Measurements from ENCODE around the gene KBTBD12.

Gene KBTBD12

DNA sequence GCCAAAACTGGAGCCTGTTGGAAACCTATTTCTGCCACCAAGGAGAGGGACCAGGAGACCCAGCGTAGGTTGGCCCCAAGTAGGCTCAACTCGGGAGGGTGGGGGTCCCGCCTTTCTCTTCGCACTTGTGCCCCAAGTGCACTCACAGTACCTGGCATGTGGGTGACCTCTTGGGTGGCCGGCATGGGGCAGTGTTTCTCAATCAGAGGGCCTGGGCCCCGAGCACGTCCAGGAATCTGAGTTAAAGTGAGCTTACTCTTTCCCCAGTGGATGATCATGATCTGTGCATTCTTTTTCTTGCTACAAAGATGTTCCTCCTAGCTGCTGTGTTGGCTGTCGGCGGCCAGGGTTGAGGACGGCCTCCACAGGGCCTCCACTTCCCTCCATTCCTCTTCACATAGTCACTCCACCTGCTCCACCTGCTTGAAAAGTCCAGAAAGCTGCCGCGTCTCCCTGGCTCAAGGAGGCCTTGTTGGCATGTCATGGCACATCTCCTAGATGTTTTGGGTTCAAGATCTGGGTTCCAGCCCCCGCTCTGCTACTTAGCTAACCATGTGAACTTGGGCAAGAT is 70.7 kb downstream of the KBTBD12 start:
- TF ChIP-seq, protein P1, sequence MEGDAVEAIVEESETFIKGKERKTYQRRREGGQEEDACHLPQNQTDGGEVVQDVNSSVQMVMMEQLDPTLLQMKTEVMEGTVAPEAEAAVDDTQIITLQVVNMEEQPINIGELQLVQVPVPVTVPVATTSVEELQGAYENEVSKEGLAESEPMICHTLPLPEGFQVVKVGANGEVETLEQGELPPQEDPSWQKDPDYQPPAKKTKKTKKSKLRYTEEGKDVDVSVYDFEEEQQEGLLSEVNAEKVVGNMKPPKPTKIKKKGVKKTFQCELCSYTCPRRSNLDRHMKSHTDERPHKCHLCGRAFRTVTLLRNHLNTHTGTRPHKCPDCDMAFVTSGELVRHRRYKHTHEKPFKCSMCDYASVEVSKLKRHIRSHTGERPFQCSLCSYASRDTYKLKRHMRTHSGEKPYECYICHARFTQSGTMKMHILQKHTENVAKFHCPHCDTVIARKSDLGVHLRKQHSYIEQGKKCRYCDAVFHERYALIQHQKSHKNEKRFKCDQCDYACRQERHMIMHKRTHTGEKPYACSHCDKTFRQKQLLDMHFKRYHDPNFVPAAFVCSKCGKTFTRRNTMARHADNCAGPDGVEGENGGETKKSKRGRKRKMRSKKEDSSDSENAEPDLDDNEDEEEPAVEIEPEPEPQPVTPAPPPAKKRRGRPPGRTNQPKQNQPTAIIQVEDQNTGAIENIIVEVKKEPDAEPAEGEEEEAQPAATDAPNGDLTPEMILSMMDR (IDR thresholded peaks at IDR 0.05; ENCODE audit: borderline replicate concordance, control extremely low read depth, extremely low read depth, insufficient read depth, missing control alignments): no peak
- in situ Hi-C loops (cut with MboI; ENCODE audit: low sequenced_read_pairs, unreplicated experiment): no loop called here
- no peak for DNase-seq (ENCODE audit: low spot score)

DNA sequence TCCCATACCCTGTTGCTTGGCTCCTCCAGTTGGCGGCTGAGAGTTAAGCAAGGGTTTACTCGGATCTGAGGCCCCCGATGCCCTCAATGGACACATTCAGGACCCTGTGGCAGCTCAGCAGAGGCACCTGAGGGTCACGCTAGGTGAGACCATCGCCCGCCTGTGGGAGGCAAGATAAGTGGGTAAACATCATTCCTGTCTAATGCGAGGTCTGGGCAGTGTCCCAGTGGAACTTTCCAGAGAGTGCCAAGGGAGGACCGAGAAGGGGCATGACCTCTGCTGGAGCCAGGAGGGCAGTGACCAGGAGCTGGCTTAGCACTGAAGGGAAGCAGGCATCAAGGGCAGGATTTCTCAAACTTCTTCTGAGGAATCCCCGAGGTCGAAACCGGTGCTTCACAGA is 71.8 kb downstream of the KBTBD12 start:
- in situ Hi-C loops (cut with MboI; ENCODE audit: low sequenced_read_pairs, unreplicated experiment): no loop called here
- no peak for DNase-seq (ENCODE audit: low spot score)
- TF ChIP-seq, protein P1 (IDR thresholded peaks at IDR 0.05; ENCODE audit: borderline replicate concordance, control extremely low read depth, extremely low read depth, insufficient read depth, missing control alignments): no peak

DNA sequence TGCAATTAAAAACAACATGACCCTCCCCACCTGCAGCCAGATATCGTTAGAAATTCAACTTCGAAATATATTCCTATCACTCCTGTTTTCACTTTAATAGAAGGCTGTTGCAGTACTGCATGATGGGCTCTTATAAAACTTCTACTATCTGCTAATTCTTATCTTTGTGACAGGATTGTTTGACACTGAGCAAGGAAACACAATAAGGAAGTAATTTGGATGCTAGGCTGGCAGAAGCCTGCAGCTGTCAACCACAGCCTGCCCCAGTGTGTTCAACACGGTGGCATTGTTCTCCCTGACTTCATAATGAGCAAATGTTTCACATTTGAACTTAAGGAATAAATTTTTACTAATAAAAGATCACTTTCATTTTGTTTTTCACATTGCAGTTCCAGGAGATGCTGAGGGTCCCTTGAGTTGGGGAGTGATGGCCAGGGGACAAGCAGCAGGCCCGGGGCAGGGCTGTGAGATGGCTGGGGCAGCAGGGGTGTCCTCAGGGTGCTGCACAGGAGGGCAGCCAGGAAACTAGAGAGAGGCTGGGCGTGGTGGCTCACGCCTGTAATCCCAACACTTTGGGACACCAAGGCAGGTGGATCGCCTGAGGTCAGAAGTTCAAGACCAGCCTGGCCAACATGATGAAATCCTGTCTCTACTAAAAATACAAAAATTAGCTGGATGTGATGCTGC is 72.4 kb downstream of the KBTBD12 start:
- DNase-seq (ENCODE audit: low spot score): no peak
- TF ChIP-seq, protein P1 (IDR thresholded peaks at IDR 0.05; ENCODE audit: borderline replicate concordance, control extremely low read depth, extremely low read depth, insufficient read depth, missing control alignments): no peak
- in situ Hi-C loops (cut with MboI; ENCODE audit: low sequenced_read_pairs, unreplicated experiment): no loop called here

DNA sequence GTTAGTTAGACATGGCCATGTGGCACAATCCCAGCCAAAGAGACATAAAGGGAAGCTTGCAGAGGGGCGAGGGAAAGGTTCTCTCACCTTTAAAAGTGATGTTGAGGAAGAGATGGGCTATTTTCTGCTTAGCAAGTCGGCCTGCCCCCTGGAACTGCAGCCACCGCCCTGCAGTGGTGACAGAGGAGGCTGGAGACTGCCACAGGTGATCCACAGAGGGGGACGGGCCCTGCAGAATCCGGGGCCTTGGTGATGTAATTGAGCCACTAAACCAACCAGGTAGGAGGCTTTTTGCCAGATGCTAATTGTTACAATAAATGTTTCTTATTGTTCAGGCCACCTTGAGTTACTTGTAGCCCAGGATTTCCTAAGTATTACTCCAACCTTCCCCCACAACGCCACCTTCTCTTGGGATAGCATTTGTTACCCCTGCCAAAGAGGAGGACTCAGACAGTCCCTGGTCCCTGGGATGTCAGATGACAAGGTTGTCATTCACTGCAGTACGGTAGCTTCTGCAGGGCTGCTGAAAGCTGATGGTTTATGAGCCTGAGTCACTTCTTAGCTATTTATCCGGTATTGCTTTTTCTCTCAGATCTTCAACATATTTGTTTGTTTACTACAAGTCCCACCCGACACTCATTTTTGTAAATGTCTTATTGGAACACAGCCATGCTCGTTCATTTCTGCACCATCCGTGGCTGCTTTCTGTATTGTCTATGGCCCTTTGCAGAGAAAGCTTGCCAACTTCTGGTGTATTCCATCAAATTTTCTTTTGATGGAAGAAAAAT is 73.9 kb downstream of the KBTBD12 start:
- in situ Hi-C loops (cut with MboI; ENCODE audit: low sequenced_read_pairs, unreplicated experiment): no loop called here
- no peak for DNase-seq (ENCODE audit: low spot score)
- TF ChIP-seq, protein P1 (IDR thresholded peaks at IDR 0.05; ENCODE audit: borderline replicate concordance, control extremely low read depth, extremely low read depth, insufficient read depth, missing control alignments): no peak

DNA sequence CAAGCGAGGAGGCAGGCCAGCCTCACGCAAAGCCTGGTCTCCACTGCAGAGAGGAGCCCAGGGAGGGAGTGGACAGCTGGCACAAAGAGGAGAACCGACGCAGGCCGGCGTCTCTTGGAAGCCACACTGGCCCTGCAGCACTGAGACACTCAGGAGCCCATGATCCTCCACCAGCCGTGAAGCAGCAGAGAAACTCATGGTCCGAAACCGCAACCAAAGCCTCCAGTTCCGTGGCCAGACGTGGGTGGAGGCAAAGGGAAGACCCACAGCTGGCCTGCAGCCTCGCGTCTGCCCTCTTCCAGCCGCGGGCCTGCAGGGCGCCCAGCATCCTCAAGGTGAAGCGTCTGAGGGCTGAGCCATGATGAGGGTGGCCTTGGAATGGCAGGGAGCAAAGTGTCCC is 75.0 kb downstream of the KBTBD12 start:
- in situ Hi-C loops (cut with MboI; ENCODE audit: low sequenced_read_pairs, unreplicated experiment): no loop called here
- TF ChIP-seq, protein P1 (IDR thresholded peaks at IDR 0.05; ENCODE audit: borderline replicate concordance, control extremely low read depth, extremely low read depth, insufficient read depth, missing control alignments): no peak
- DNase-seq (ENCODE audit: low spot score): no peak

DNA sequence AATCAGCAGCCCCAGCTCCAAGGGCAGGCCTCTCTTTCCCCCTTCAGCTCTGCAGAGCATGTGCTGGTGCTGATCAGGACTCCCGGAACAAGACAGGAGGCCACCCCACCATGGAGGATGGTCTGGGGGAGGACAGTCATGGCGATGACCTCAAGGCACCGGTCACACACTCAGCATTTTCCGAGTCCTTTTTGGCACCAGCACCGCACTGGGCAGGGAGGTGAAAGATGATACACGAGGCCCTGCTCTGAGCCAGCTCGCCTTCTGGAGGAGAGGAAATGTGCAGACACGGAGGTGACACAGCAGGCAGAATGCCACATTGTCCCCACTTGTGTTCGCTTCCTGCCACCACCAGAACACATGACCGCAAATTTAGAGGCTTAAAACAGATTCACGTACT is 75.4 kb downstream of the KBTBD12 start:
- TF ChIP-seq, protein P1 (IDR thresholded peaks at IDR 0.05; ENCODE audit: borderline replicate concordance, control extremely low read depth, extremely low read depth, insufficient read depth, missing control alignments): no peak
- in situ Hi-C loops (cut with MboI; ENCODE audit: low sequenced_read_pairs, unreplicated experiment): no loop called here
- DNase-seq (ENCODE audit: low spot score): no peak
